ENCODE results near the gene GLRX3.

- no peak for TF ChIP-seq CTCF (IDR thresholded peaks at IDR 0.05)
- no peak for TF ChIP-seq EP300 (IDR thresholded peaks at IDR 0.05)
Observed at GRCh38 chr10:130200179-130201042, 64.2 kb downstream of the GLRX3 start.
